ENCODE results near the gene TBC1D16. TPM values are rescaled to one million over a fixed set of nuclear protein-coding genes. Genes with fewer than 3 reads are reported as not detected.
A peak's percentile ranks its signal among the peaks of the same experiment; 100 is the strongest.

Gene TBC1D16
- total RNA-seq, 3 donors from 2014 or later (not counting 1 experiment from before 2014, with no cell fraction given) = 0.49 to 1.00 (median 0.65) TPM

DNA sequence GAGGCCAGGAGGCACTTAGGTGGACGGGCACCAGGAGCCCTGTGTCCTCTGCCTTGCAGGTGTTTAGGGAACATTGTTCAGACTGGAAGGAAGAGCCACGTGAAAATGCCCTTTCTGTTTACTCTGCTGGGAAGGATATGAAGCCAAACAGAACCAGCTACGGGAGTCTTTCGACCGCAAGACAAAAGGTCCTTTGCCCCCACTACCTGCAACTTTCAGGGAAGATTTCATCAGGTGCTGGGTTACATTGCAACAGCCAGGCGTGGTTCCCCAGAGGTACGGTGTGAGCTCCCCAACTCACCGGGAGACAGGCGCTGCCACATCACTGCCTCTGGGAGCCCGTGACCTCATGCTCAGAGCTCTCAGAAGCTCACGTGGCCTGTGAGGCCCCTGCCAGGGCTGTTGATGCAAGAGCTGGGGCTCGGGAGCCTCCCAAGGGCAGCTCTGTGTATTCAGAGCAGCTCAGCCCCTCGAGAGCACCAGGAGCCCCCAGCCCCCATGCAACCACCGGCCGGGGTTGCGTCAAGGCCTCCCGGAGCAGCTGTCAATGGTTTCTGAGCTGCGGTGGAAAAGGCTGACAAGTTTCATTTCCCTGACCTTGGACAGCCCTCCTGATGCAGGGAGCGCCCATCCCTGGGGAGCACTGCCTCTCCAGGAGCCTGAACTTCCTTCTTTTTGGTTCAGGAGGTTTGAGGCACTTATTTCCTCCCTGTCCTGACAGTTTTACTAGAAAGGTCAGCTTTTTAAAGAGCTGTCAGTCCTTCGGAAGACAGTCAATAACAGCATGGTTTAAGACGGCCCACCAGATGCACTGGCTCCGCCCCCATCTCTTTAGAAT, 42.1 kb downstream of the TBC1D16 start:
- DNase-seq (peak in 1 of 2 donors; percentile 56), ATAC-seq (no peak)
- peaks cover 8 to 12% of the 10 kb centered on the region in 2 donors for H3K27me3 Mint-ChIP-seq (ENCODE audit: low read depth in 2 of 2)
- H3K4me3 Mint-ChIP-seq = no peak overlapping the region
- no peaks in the 10 kb centered on the region for H3K9me3 Mint-ChIP-seq
- H3K4me3 ChIP-seq (ENCODE audit: low read length) = no peak overlapping the region
- H3K36me3 Mint-ChIP-seq = no peaks in the 10 kb centered on the region
- peaks cover 6% of the 10 kb centered on the region for H3K27me3 ChIP-seq (ENCODE audit: control insufficient read depth, insufficient read depth, low read length)
- peaks cover 31 to 38% of the 10 kb centered on the region in 2 donors for H3K4me1 Mint-ChIP-seq
- WGBS (ENCODE audit: insufficient coverage) = 51% methylated on average over 22 of the region's 22 CpGs
- no peaks in the 10 kb centered on the region for H3K9me3 ChIP-seq (ENCODE audit: control insufficient read depth, insufficient read depth, low read length)
- H3K4me1 ChIP-seq (ENCODE audit: control insufficient read depth, insufficient read depth, low read length) = peaks cover 64% of the 10 kb centered on the region
- TF ChIP-seq, protein P1, sequence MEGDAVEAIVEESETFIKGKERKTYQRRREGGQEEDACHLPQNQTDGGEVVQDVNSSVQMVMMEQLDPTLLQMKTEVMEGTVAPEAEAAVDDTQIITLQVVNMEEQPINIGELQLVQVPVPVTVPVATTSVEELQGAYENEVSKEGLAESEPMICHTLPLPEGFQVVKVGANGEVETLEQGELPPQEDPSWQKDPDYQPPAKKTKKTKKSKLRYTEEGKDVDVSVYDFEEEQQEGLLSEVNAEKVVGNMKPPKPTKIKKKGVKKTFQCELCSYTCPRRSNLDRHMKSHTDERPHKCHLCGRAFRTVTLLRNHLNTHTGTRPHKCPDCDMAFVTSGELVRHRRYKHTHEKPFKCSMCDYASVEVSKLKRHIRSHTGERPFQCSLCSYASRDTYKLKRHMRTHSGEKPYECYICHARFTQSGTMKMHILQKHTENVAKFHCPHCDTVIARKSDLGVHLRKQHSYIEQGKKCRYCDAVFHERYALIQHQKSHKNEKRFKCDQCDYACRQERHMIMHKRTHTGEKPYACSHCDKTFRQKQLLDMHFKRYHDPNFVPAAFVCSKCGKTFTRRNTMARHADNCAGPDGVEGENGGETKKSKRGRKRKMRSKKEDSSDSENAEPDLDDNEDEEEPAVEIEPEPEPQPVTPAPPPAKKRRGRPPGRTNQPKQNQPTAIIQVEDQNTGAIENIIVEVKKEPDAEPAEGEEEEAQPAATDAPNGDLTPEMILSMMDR (IDR thresholded peaks at IDR 0.05) = no peak
- H3K36me3 ChIP-seq (ENCODE audit: control insufficient read depth, insufficient read depth, low read length) = no peaks in the 10 kb centered on the region
- H3K27ac ChIP-seq (ENCODE audit: low read length) = no peak overlapping the region
- intact Hi-C loops (cut with micrococcal nuclease) = loop anchor here (5.0 kb wide), 1 partner anchor 251 kb away; no protein-coding TSS in a partner anchor
- H3K27ac Mint-ChIP-seq = no peak overlapping the region

- Mint-ChIP-seq H3K4me1 (peaks cover 31 to 35% of the 10 kb centered on the region in 2 donors), H3K4me3 (peak overlapping the region; percentile 70), H3K36me3 (no peaks in the 10 kb centered on the region), H3K9me3 (no peaks in the 10 kb centered on the region), H3K27me3 (ENCODE audit: low read depth in 2 of 2) (peaks cover 8 to 18% of the 10 kb centered on the region in 2 donors), H3K27ac (peak overlapping the region in 1 of 2 donors; percentile 58)
- DNase-seq = no peak
- TF ChIP-seq, protein P1 (IDR thresholded peaks at IDR 0.05) = no peak
- H3K36me3 ChIP-seq (ENCODE audit: control insufficient read depth, insufficient read depth, low read length) = no peaks in the 10 kb centered on the region
- H3K27me3 ChIP-seq (ENCODE audit: control insufficient read depth, insufficient read depth, low read length) = peaks cover 6% of the 10 kb centered on the region
- H3K4me3 ChIP-seq (ENCODE audit: low read length) = no peak overlapping the region
- H3K9me3 ChIP-seq (ENCODE audit: control insufficient read depth, insufficient read depth, low read length) = no peaks in the 10 kb centered on the region
- no peak overlapping the region for H3K27ac ChIP-seq (ENCODE audit: low read length)
- intact Hi-C loops (cut with micrococcal nuclease) = loop anchor here (5.0 kb wide), 1 partner anchor 251 kb away; no protein-coding TSS in a partner anchor
- peaks cover 57% of the 10 kb centered on the region for H3K4me1 ChIP-seq (ENCODE audit: control insufficient read depth, insufficient read depth, low read length)
- 92% methylated on average over 10 of the region's 10 CpGs for WGBS (ENCODE audit: insufficient coverage)
- no peak for ATAC-seq
Observed at GRCh38 chr17:79992649-79993389, 42.9 kb downstream of the TBC1D16 start.

- DNase-seq = peak in 1 of 2 donors; percentile 28
- Histone ChIP-seq H3K4me3 (ENCODE audit: low read length) (peak overlapping the region; percentile 24), H3K4me1 (ENCODE audit: control insufficient read depth, insufficient read depth, low read length) (peaks cover 51% of the 10 kb centered on the region), H3K36me3 (ENCODE audit: control insufficient read depth, insufficient read depth, low read length) (no peaks in the 10 kb centered on the region), H3K9me3 (ENCODE audit: control insufficient read depth, insufficient read depth, low read length) (no peaks in the 10 kb centered on the region), H3K27ac (ENCODE audit: low read length) (no peak overlapping the region), H3K27me3 (ENCODE audit: control insufficient read depth, insufficient read depth, low read length) (peaks cover 6% of the 10 kb centered on the region)
- no peaks in the 10 kb centered on the region for H3K9me3 Mint-ChIP-seq
- TF ChIP-seq, protein P1 (IDR thresholded peaks at IDR 0.05) = peak; percentile 18
- intact Hi-C loops (cut with micrococcal nuclease) = loop anchor here (5.0 kb wide), 1 partner anchor 250 kb away; no protein-coding TSS in a partner anchor
- WGBS (ENCODE audit: insufficient coverage) = 15% methylated on average over 44 of the region's 44 CpGs
- peak overlapping the region; percentile 70 for H3K4me3 Mint-ChIP-seq
- no peaks in the 10 kb centered on the region for H3K36me3 Mint-ChIP-seq
- peak overlapping the region in 1 of 2 donors; percentile 58 for H3K27ac Mint-ChIP-seq
- peaks cover 8 to 18% of the 10 kb centered on the region in 2 donors for H3K27me3 Mint-ChIP-seq (ENCODE audit: low read depth in 2 of 2)
- peak in 2 of 3 donors; percentile 8 to 21 for ATAC-seq
- peaks cover 23 to 27% of the 10 kb centered on the region in 2 donors for H3K4me1 Mint-ChIP-seq
Observed at GRCh38 chr17:79991924-79992648, 43.6 kb downstream of the TBC1D16 start.
